Activated T-cell treated with anti-CD3 and anti-CD28 coated beads, Interleukin-2, amount 50 U/mL, for 72 hours (primary cell): ENCODE results near the gene TMEM184A. TPM values are rescaled to one million over a fixed set of nuclear protein-coding genes. Genes with fewer than 3 reads are reported as not detected.
"Not testable (repeated sequence)": the region's sequence is repeated elsewhere in the genome, so short reads cannot be mapped to it uniquely, and the experiment has no call there.

Source experiments
- ATAC-seq, 2 donors: fragments of 150-1000 bp; cut with Tn5 transposase; replicated peaks in 1 of 2; 2 replicates each; pipeline ENCODE4 v1.10.0; 2021; ENCODE audit warnings: moderate library complexity in 2 of 2, mild to moderate bottlenecking in 1 of 2
- DNase-seq, 2 donors: peaks; one replicate each; pipeline ENCODE4 v3.0.0; 2021 to 2022; ENCODE audit warnings: mixed read lengths in 1 of 2
- H3K27ac Mint-ChIP-seq: one replicate; pipeline ENCODE4 v1.8.0; 2022; ENCODE audit warnings: mild to moderate bottlenecking, moderate library complexity, mixed read lengths
- H3K27me3 Mint-ChIP-seq: one replicate; pipeline ENCODE4 v1.8.0; 2022; ENCODE audit warnings: low read depth, mixed read lengths
- H3K36me3 Mint-ChIP-seq, 2 donors: one replicate each; pipeline ENCODE4 v1.8.0; 2022; ENCODE audit warnings: mixed read lengths in 2 of 2, mild to moderate bottlenecking in 1 of 2; ENCODE audit not compliant: insufficient read depth in 2 of 2
- H3K4me1 Mint-ChIP-seq: one replicate; pipeline ENCODE4 v1.8.0; 2022; ENCODE audit warnings: low read depth, mixed read lengths
- H3K4me3 Mint-ChIP-seq, 2 donors: one replicate each; pipeline ENCODE4 v1.8.0; 2022; ENCODE audit warnings: mild to moderate bottlenecking in 2 of 2, mixed read lengths in 2 of 2, moderate library complexity in 2 of 2
- H3K9me3 Mint-ChIP-seq, 2 donors: one replicate each; pipeline ENCODE4 v1.8.0; 2022; ENCODE audit warnings: mixed read lengths in 2 of 2
- total RNA-seq, 2 donors: library from RNA; stranded (reverse); gene quantifications; one replicate each; pipeline ENCODE4 v1.2.3, GENCODE V29; 2022

Gene TMEM184A
- total RNA-seq, 2 donors from 2014 or later: 0.10 TPM; not detected in 1

- no peak overlapping the region for H3K4me3 Mint-ChIP-seq
- DNase-seq (no peak), ATAC-seq (no peak)
- peaks cover 2% of the 10 kb centered on the region for H3K4me1 Mint-ChIP-seq
- no peak overlapping the region for H3K27ac Mint-ChIP-seq
- peaks cover 2% of the 10 kb centered on the region in 2 donors for H3K9me3 Mint-ChIP-seq
- H3K36me3 Mint-ChIP-seq: peaks cover 4 to 5% of the 10 kb centered on the region in 2 donors
- H3K27me3 Mint-ChIP-seq: peaks cover 18% of the 10 kb centered on the region
These were observed 30.3 kb upstream of the TMEM184A start for GRCh38 chr7:1586126-1586826.

GRCh38 chr7:1585142-1585981 is 29.4 kb upstream of the TMEM184A start:
- ATAC-seq (no peak), DNase-seq (no peak)
- Mint-ChIP-seq H3K27ac (no peak overlapping the region), H3K27me3 (peaks cover 9% of the 10 kb centered on the region), H3K36me3 (peaks cover 4 to 5% of the 10 kb centered on the region in 2 donors), H3K4me1 (no peaks in the 10 kb centered on the region), H3K9me3 (peaks cover 2% of the 10 kb centered on the region in 2 donors), H3K4me3 (no peak overlapping the region)

- no peak for ATAC-seq
- DNase-seq: no peak
- H3K4me3 Mint-ChIP-seq: no peak overlapping the region
- no peak overlapping the region for H3K27ac Mint-ChIP-seq
- H3K4me1 Mint-ChIP-seq: peaks cover 3% of the 10 kb centered on the region
- H3K36me3 Mint-ChIP-seq: peaks cover 4 to 5% of the 10 kb centered on the region in 2 donors
- peaks cover 2% of the 10 kb centered on the region in 2 donors for H3K9me3 Mint-ChIP-seq
- H3K27me3 Mint-ChIP-seq: peaks cover 3% of the 10 kb centered on the region
These were observed 28.7 kb upstream of the TMEM184A start for GRCh38 chr7:1584700-1585099.

GRCh38 chr7:1583241-1583930 is 27.4 kb upstream of the TMEM184A start:
- H3K4me1 Mint-ChIP-seq, H3K4me3 Mint-ChIP-seq, H3K27me3 Mint-ChIP-seq, DNase-seq, H3K36me3 Mint-ChIP-seq, H3K27ac Mint-ChIP-seq, ATAC-seq, H3K9me3 Mint-ChIP-seq: not testable (repeated sequence)

GRCh38 chr7:1580422-1581030 is 24.5 kb upstream of the TMEM184A start:
- no peak for DNase-seq
- no peak for ATAC-seq
- no peak overlapping the region for H3K4me3 Mint-ChIP-seq
- no peak overlapping the region for H3K27ac Mint-ChIP-seq
- no peaks in the 10 kb centered on the region for H3K9me3 Mint-ChIP-seq
- peaks cover 4% of the 10 kb centered on the region for H3K4me1 Mint-ChIP-seq
- H3K27me3 Mint-ChIP-seq: no peaks in the 10 kb centered on the region
- H3K36me3 Mint-ChIP-seq: no peaks in the 10 kb centered on the region

GRCh38 chr7:1579481-1580421 is 23.7 kb upstream of the TMEM184A start:
- no peaks in the 10 kb centered on the region for H3K27me3 Mint-ChIP-seq
- peak; percentile 68 to 75 for DNase-seq
- H3K36me3 Mint-ChIP-seq: no peaks in the 10 kb centered on the region
- H3K4me1 Mint-ChIP-seq: peaks cover 4% of the 10 kb centered on the region
- H3K4me3 Mint-ChIP-seq: no peak overlapping the region
- ATAC-seq: peak; percentile 97 to 99
- no peak overlapping the region for H3K27ac Mint-ChIP-seq
- no peaks in the 10 kb centered on the region for H3K9me3 Mint-ChIP-seq

GRCh38 chr7:1578513-1578912 is 22.5 kb upstream of the TMEM184A start:
- Mint-ChIP-seq H3K4me3 (no peak overlapping the region), H3K27ac (no peak overlapping the region), H3K36me3 (no peaks in the 10 kb centered on the region), H3K4me1 (peaks cover 4% of the 10 kb centered on the region), H3K9me3 (no peaks in the 10 kb centered on the region), H3K27me3 (no peaks in the 10 kb centered on the region)
- ATAC-seq: no peak
- DNase-seq: no peak

GRCh38 chr7:1576521-1577253 is 20.7 kb upstream of the TMEM184A start:
- Mint-ChIP-seq H3K27me3 (no peaks in the 10 kb centered on the region), H3K4me3 (no peak overlapping the region), H3K27ac (no peak overlapping the region), H3K4me1 (peaks cover 14% of the 10 kb centered on the region), H3K9me3 (no peaks in the 10 kb centered on the region), H3K36me3 (no peaks in the 10 kb centered on the region)
- DNase-seq (no peak), ATAC-seq (no peak)

- DNase-seq (no peak), ATAC-seq (no peak)
- H3K36me3 Mint-ChIP-seq: no peaks in the 10 kb centered on the region
- H3K27ac Mint-ChIP-seq: no peak overlapping the region
- H3K9me3 Mint-ChIP-seq: no peaks in the 10 kb centered on the region
- H3K4me1 Mint-ChIP-seq: peaks cover 21% of the 10 kb centered on the region
- H3K4me3 Mint-ChIP-seq: no peak overlapping the region
- H3K27me3 Mint-ChIP-seq: no peaks in the 10 kb centered on the region
These were observed 19.8 kb upstream of the TMEM184A start for GRCh38 chr7:1575809-1576208.

- no peak for ATAC-seq
- DNase-seq: no peak
- Mint-ChIP-seq H3K36me3 (peaks cover 0 to 5% of the 10 kb centered on the region in 2 donors), H3K9me3 (no peaks in the 10 kb centered on the region), H3K27ac (peak overlapping the region; percentile 5), H3K4me1 (peaks cover 39% of the 10 kb centered on the region), H3K4me3 (no peak overlapping the region), H3K27me3 (no peaks in the 10 kb centered on the region)
These were observed 16.3 kb upstream of the TMEM184A start for GRCh38 chr7:1572111-1572822.
